Measurements from ENCODE around the gene DTNBP1.
"Not testable (repeated sequence)": the region's sequence is repeated elsewhere in the genome, so short reads cannot be mapped to it uniquely, and the experiment has no call there.

The DTNBP1 gene

GRCh38 chr6:15557174-15557573 lies 105.7 kb downstream of the DTNBP1 start:
- no peak for DNase-seq (ENCODE audit: low spot score)
- no peak for FAIRE-seq

- no peak for DNase-seq (ENCODE audit: low spot score)
- no peak for FAIRE-seq
Measured at GRCh38 chr6:15556711-15557110, 106.1 kb downstream of the DTNBP1 start.

GRCh38 chr6:15555101-15556038 lies 107.5 kb downstream of the DTNBP1 start:
- no peak for DNase-seq (ENCODE audit: low spot score)

GRCh38 chr6:15554728-15555100 lies 108.1 kb downstream of the DTNBP1 start:
- DNase-seq (ENCODE audit: low spot score) = no peak
- FAIRE-seq = no peak

More at GRCh38 chr6:15555101-15556038, 107.5 kb downstream of the DTNBP1 start:
- FAIRE-seq = no peak

GRCh38 chr6:15553736-15554294 lies 109.0 kb downstream of the DTNBP1 start:
- FAIRE-seq (no peak), DNase-seq (ENCODE audit: low spot score) (no peak)

- FAIRE-seq = no peak
- DNase-seq (ENCODE audit: low spot score) = no peak
Measured at GRCh38 chr6:15553031-15553430, 109.8 kb downstream of the DTNBP1 start.

GRCh38 chr6:15551798-15552197 lies 111.0 kb downstream of the DTNBP1 start:
- FAIRE-seq (no peak), DNase-seq (ENCODE audit: low spot score) (no peak)

GRCh38 chr6:15551262-15551661 lies 111.6 kb downstream of the DTNBP1 start:
- DNase-seq (ENCODE audit: low spot score) = no peak
- no peak for FAIRE-seq

GRCh38 chr6:15550546-15551123 lies 112.2 kb downstream of the DTNBP1 start:
- DNase-seq (ENCODE audit: low spot score) = no peak
- no peak for FAIRE-seq

GRCh38 chr6:15549371-15549770 lies 113.5 kb downstream of the DTNBP1 start:
- DNase-seq (ENCODE audit: low spot score) = no peak
- no peak for FAIRE-seq

- FAIRE-seq = no peak
Measured at GRCh38 chr6:15547400-15547799, 115.4 kb downstream of the DTNBP1 start.

GRCh38 chr6:15546591-15546990 lies 116.2 kb downstream of the DTNBP1 start:
- FAIRE-seq = no peak
- DNase-seq (ENCODE audit: low spot score) = peak; percentile 23

More at GRCh38 chr6:15547400-15547799, 115.4 kb downstream of the DTNBP1 start:
- no peak for DNase-seq (ENCODE audit: low spot score)

GRCh38 chr6:15544321-15544900 lies 118.4 kb downstream of the DTNBP1 start:
- DNase-seq (ENCODE audit: low spot score) = no peak
- no peak for FAIRE-seq

- FAIRE-seq; DNase-seq (ENCODE audit: low spot score): not testable (repeated sequence)
Measured at GRCh38 chr6:15543332-15543917, 119.4 kb downstream of the DTNBP1 start.

GRCh38 chr6:15539722-15540270 lies 123.0 kb downstream of the DTNBP1 start:
- DNase-seq (ENCODE audit: low spot score) = no peak
- FAIRE-seq = no peak

GRCh38 chr6:15538766-15539495 lies 123.9 kb downstream of the DTNBP1 start:
- FAIRE-seq = no peak
- no peak for DNase-seq (ENCODE audit: low spot score)

- FAIRE-seq (no peak), DNase-seq (ENCODE audit: low spot score) (no peak)
Measured at GRCh38 chr6:15538106-15538505, 124.7 kb downstream of the DTNBP1 start.

GRCh38 chr6:15536198-15536955 lies 126.5 kb downstream of the DTNBP1 start:
- FAIRE-seq = no peak
- DNase-seq (ENCODE audit: low spot score) = no peak

GRCh38 chr6:15535495-15536197 lies 127.2 kb downstream of the DTNBP1 start:
- DNase-seq (ENCODE audit: low spot score) (no peak), FAIRE-seq (no peak)

Data from urothelium cell line (cell line).